Measurements from ENCODE around the gene USP4.

- TF ChIP-seq CTCF (IDR thresholded peaks at IDR 0.05 in 4 of 5, conservative IDR thresholded peaks at IDR 0.05 in 1 of 5) (no peak), POLR2A (IDR thresholded peaks at IDR 0.05) (no peak)
Measured at GRCh38 chr3:49349348-49350114, 9.7 kb upstream of the USP4 start.

All from gastrocnemius medialis (tissue), 4 donors.